Measurements from ENCODE around the gene IL17D. TPM values are rescaled to one million over a fixed set of nuclear protein-coding genes. Genes with fewer than 3 reads are reported as not detected.

The IL17D gene
- total RNA-seq, 1 donor from 2014 or later: 1.2 TPM

DNA sequence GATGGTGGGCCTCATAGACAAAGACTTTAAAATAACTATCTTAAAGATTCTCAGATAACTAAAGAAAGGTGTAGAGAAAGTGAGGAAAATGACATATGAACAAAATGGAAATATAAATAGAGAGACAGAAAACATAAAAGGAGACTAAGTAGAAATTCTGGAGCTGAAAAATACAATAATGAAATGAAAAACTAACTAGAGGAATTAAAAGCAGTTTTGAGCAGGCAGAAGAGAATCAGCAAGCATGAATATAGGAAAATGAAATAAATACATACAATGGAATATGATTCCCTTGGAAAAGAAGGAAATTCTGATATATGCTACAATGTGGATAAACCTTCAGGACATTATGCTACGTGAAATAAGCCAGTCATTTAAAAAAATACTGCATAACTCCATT, 66.3 kb downstream of the IL17D start:
- Histone ChIP-seq H3K4me3 (no peak overlapping the region), H3K4me1 (peaks cover 21% of the 10 kb centered on the region), H3K27me3 (ENCODE audit: low read depth) (no peaks in the 10 kb centered on the region), H3K27ac (replicated peaks) (no peak overlapping the region), H3K36me3 (peaks cover 29% of the 10 kb centered on the region), H3K9me3 (replicated peaks) (peaks cover 34% of the 10 kb centered on the region)
- intact Hi-C loops (cut with micrococcal nuclease): no loop called here
- TF ChIP-seq, protein P1, sequence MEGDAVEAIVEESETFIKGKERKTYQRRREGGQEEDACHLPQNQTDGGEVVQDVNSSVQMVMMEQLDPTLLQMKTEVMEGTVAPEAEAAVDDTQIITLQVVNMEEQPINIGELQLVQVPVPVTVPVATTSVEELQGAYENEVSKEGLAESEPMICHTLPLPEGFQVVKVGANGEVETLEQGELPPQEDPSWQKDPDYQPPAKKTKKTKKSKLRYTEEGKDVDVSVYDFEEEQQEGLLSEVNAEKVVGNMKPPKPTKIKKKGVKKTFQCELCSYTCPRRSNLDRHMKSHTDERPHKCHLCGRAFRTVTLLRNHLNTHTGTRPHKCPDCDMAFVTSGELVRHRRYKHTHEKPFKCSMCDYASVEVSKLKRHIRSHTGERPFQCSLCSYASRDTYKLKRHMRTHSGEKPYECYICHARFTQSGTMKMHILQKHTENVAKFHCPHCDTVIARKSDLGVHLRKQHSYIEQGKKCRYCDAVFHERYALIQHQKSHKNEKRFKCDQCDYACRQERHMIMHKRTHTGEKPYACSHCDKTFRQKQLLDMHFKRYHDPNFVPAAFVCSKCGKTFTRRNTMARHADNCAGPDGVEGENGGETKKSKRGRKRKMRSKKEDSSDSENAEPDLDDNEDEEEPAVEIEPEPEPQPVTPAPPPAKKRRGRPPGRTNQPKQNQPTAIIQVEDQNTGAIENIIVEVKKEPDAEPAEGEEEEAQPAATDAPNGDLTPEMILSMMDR (IDR thresholded peaks at IDR 0.05; ENCODE audit: borderline replicate concordance): no peak
- DNase-seq: no peak

Other genes starting within 250 kb of the IL17D start
- 20.5 TPM for gene CRYL1, start 177.8 kb upstream of the IL17D start, total RNA-seq
- 8.1 TPM for gene IFT88, start 136.5 kb upstream of the IL17D start, total RNA-seq
- gene EEF1AKMT1, start 70.3 kb downstream of the IL17D start, total RNA-seq: 10.1 TPM
- gene XPO4, start 199.0 kb downstream of the IL17D start, total RNA-seq: 32.0 TPM

All from left ventricle myocardium inferior (tissue), 1 donor.